CD4-positive, alpha-beta T cell treated with Interleukin-4 for 1 hour (primary cell): ENCODE data around the gene RP9.

Experiments used
- DNase-seq, 2 donors: peaks; one replicate each; pipeline ENCODE4 v3.0.0-alpha.2; 2020 to 2022

Gene RP9

GRCh38 chr7:33061282-33061937 lies 47.8 kb downstream of the RP9 start:
- DNase-seq, result no peak

GRCh38 chr7:33059635-33060034 lies 49.6 kb downstream of the RP9 start:
- DNase-seq, result no peak

GRCh38 chr7:33055158-33055557 lies 54.0 kb downstream of the RP9 start:
- DNase-seq, result no peak

- DNase-seq, result peak in 1 of 2 donors; percentile 54
Measured at GRCh38 chr7:33054261-33054964, 54.8 kb downstream of the RP9 start.

- no peak for DNase-seq
Measured at GRCh38 chr7:33053721-33054120, 55.5 kb downstream of the RP9 start.

GRCh38 chr7:33050535-33051318 lies 58.5 kb downstream of the RP9 start:
- peak; percentile 26 to 71 for DNase-seq

- DNase-seq, result no peak
Measured at GRCh38 chr7:33048704-33049103, 60.5 kb downstream of the RP9 start.

- DNase-seq, result no peak
Measured at GRCh38 chr7:33048257-33048656, 60.9 kb downstream of the RP9 start.

GRCh38 chr7:33044986-33045385 lies 64.2 kb downstream of the RP9 start:
- no peak for DNase-seq
